MCF 10A (cell line): ENCODE measurements around the gene ARHGAP19. TPM values are rescaled to one million over a fixed set of nuclear protein-coding genes. Genes with fewer than 3 reads are reported as not detected.

Source experiments
- BruUV-seq: library from RNA; stranded (reverse); fragments of 400-500 nt; replicated peaks from 2 replicates; lab custom pipeline; 2021; lab: Mats Ljungman, UMichigan
- CTCF ChIA-PET: fragments of 300-600 bp; sonication (Branson Sonifier 250); formaldehyde crosslinking; extraction: SDS; loops from one replicate; lab custom pipeline; 2021; ENCODE audit warnings: antibody characterized with exemption, inconsistent platforms; lab: Yijun Ruan, JAX
- POLR2A ChIA-PET: fragments of 300-600, 350-650 bp; sonication (Branson Sonifier 250); formaldehyde crosslinking; extraction: SDS; loops from one replicate; lab custom pipeline; 2020; ENCODE audit warnings: antibody characterized with exemption, inconsistent platforms; lab: Yijun Ruan, JAX
- DNase-seq: peaks from one replicate; pipeline ENCODE4 v3.0.0-alpha.2; 2018; ENCODE audit not compliant: unreplicated experiment
- H3K27ac Mint-ChIP-seq: one replicate; pipeline ENCODE4 v1.8.0; 2022; ENCODE audit warnings: mild to moderate bottlenecking, low read depth, mixed read lengths; ENCODE audit not compliant: unreplicated experiment
- H3K27me3 Mint-ChIP-seq: one replicate; pipeline ENCODE4 v1.8.0; 2022; ENCODE audit warnings: mixed read lengths; ENCODE audit not compliant: insufficient read depth, unreplicated experiment
- H3K36me3 Mint-ChIP-seq: one replicate; pipeline ENCODE4 v1.8.0; 2022; ENCODE audit warnings: mild to moderate bottlenecking, moderate library complexity, mixed read lengths; ENCODE audit not compliant: insufficient read depth, unreplicated experiment
- H3K4me1 Mint-ChIP-seq: one replicate; pipeline ENCODE4 v1.8.0; 2022; ENCODE audit warnings: mixed read lengths; ENCODE audit not compliant: insufficient read depth, unreplicated experiment
- H3K4me3 Mint-ChIP-seq: one replicate; pipeline ENCODE4 v1.8.0; 2022; ENCODE audit warnings: mild to moderate bottlenecking, moderate library complexity, mixed read lengths; ENCODE audit not compliant: unreplicated experiment
- H3K9me3 Mint-ChIP-seq: one replicate; pipeline ENCODE4 v1.8.0; 2022; ENCODE audit warnings: mixed read lengths; ENCODE audit not compliant: unreplicated experiment
- intact Hi-C: fragments of 100-400 bp; cut with micrococcal nuclease; formaldehyde crosslinking; loops from 2 replicates; pipeline ENCODE4 v1.14.1; 2022
- total RNA-seq: library from RNA; stranded (reverse); gene quantifications from 2 replicates; pipeline ENCODE4 v1.2.3, GENCODE V29; 2022
- TF ChIP-seq, protein P1 (sequence below): fragments of 200-600 bp; IDR thresholded peaks from one replicate; pipeline ENCODE4 v1.8.0; 2022; ENCODE audit warnings: antibody characterized with exemption, mild to moderate bottlenecking; ENCODE audit not compliant: unreplicated experiment

ARHGAP19 gene
- total RNA-seq, 1 experiment from 2014 or later = 11.7 TPM

DNA sequence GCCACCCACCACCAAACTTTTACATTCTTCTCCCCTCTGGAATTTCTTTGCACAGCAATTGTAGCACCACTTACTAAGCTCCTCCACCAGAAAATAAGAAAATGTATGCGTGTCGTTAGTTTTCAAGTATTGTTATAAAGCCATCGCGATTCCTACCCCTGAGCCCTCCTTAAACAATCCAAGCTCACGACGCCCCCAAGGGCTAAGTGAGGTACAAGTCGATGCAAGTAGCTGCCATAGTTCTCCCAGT lies 40.8 kb upstream of the ARHGAP19 start:
- Mint-ChIP-seq H3K27ac (peak overlapping the region; percentile 97), H3K4me1 (peaks cover 30% of the 10 kb centered on the region), H3K27me3 (no peaks in the 10 kb centered on the region), H3K4me3 (peak overlapping the region; percentile 93), H3K9me3 (no peaks in the 10 kb centered on the region), H3K36me3 (peaks cover 40% of the 10 kb centered on the region)
- peak; percentile 59 for DNase-seq
- ChIA-PET CTCF (interaction anchor here (0.5 to 6.8 kb wide), 22 partner anchors 8 to 369 kb away, joined by 3 to 55 read pairs (median 4); partner anchors contain the start of genes FRAT1 and RRP12), POLR2A (interaction anchor here (0.5 to 9.9 kb wide), 26 partner anchors 8 to 354 kb away, joined by 3 to 158 read pairs (median 4); partner anchors contain the start of genes ARHGAP19, AVPI1, FRAT1 and RRP12)
- intact Hi-C loops = loop anchor here (1.0 to 2.0 kb wide), 4 partner anchors 14 to 260 kb away; partner anchors contain the start of genes ARHGAP19 and FRAT1
- TF ChIP-seq, protein P1, sequence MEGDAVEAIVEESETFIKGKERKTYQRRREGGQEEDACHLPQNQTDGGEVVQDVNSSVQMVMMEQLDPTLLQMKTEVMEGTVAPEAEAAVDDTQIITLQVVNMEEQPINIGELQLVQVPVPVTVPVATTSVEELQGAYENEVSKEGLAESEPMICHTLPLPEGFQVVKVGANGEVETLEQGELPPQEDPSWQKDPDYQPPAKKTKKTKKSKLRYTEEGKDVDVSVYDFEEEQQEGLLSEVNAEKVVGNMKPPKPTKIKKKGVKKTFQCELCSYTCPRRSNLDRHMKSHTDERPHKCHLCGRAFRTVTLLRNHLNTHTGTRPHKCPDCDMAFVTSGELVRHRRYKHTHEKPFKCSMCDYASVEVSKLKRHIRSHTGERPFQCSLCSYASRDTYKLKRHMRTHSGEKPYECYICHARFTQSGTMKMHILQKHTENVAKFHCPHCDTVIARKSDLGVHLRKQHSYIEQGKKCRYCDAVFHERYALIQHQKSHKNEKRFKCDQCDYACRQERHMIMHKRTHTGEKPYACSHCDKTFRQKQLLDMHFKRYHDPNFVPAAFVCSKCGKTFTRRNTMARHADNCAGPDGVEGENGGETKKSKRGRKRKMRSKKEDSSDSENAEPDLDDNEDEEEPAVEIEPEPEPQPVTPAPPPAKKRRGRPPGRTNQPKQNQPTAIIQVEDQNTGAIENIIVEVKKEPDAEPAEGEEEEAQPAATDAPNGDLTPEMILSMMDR = no peak
- no TSS peak for BruUV-seq

DNA sequence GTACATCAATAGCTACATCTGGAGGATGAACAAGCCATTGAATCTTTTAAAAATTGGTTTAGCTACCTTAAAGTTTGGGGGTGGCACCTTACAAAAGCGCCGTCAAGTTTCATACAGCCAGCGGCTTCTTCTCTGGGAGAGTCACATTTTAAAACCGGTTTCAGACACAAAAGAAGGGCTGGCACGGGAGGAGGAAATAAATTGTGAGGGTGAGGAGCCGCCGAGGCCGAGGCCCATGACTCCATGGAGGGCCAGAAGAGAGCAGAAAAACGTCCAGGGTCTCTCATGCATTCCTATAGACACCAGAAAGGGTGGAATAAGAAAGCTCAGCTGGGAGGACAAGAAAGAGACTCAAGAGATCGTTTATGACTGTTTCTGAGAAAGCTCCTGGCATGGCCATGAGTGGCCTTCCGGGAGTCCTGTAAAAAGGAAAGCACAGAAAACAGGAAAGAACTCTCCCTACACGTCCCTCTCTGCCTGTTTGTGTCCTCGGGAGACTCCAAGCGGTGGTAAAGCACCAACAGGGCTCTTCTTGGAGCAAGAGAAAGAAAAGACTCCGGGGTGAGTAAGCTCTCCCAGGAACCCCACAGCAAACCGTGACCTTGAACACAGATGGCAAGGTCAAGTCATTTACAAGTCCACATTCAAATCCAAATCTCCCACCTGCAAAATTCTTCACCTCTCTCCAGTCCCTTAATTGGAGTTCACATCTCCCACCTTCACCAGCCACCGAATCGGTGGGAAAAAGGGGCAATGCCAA lies 40.3 kb upstream of the ARHGAP19 start:
- TF ChIP-seq, protein P1 = no peak
- BruUV-seq = TSS peak; percentile 49
- ChIA-PET CTCF (interaction anchor here (0.5 to 6.8 kb wide), 28 partner anchors 8 to 260 kb away, joined by 3 to 55 read pairs (median 4); partner anchors contain the start of genes FRAT1 and RRP12), POLR2A (interaction anchor here (0.5 to 9.9 kb wide), 26 partner anchors 7 to 397 kb away, joined by 3 to 158 read pairs (median 4); partner anchors contain the start of genes ARHGAP19, AVPI1, FRAT1 and RRP12)
- Mint-ChIP-seq H3K27ac (peak overlapping the region; percentile 97), H3K9me3 (no peaks in the 10 kb centered on the region), H3K36me3 (peaks cover 45% of the 10 kb centered on the region), H3K4me3 (peak overlapping the region; percentile 93), H3K27me3 (no peaks in the 10 kb centered on the region), H3K4me1 (peaks cover 30% of the 10 kb centered on the region)
- intact Hi-C loops = loop anchor here (1.0 to 2.0 kb wide), 4 partner anchors 14 to 260 kb away; partner anchors contain the start of genes ARHGAP19 and FRAT1
- peak; percentile 82 for DNase-seq

GRCh38 chr10:97331153-97331703 lies 38.8 kb upstream of the ARHGAP19 start:
- no TSS peak for BruUV-seq
- ChIA-PET POLR2A (interaction anchor here (0.6 to 9.9 kb wide), 8 partner anchors 12 to 267 kb away, joined by 3 to 158 read pairs (median 6); partner anchors contain the start of genes FRAT1 and RRP12), CTCF (interaction anchor here (0.5 to 6.8 kb wide), 15 partner anchors 10 to 294 kb away, joined by 3 to 55 read pairs (median 3); partner anchors contain the start of gene FRAT1)
- TF ChIP-seq, protein P1 = no peak
- H3K27me3 Mint-ChIP-seq = no peaks in the 10 kb centered on the region
- peaks cover 51% of the 10 kb centered on the region for H3K36me3 Mint-ChIP-seq
- peak overlapping the region; percentile 97 for H3K27ac Mint-ChIP-seq
- peak overlapping the region; percentile 93 for H3K4me3 Mint-ChIP-seq
- intact Hi-C loops = no loop called here
- H3K9me3 Mint-ChIP-seq = no peaks in the 10 kb centered on the region
- no peak for DNase-seq
- H3K4me1 Mint-ChIP-seq = peaks cover 16% of the 10 kb centered on the region

GRCh38 chr10:97329766-97330165 lies 37.3 kb upstream of the ARHGAP19 start:
- peaks cover 12% of the 10 kb centered on the region for H3K4me1 Mint-ChIP-seq
- no peaks in the 10 kb centered on the region for H3K9me3 Mint-ChIP-seq
- no peak overlapping the region for H3K27ac Mint-ChIP-seq
- intact Hi-C loops = no loop called here
- ChIA-PET POLR2A (interaction anchor here (1.1 to 9.9 kb wide), 3 partner anchors 11 to 70 kb away, joined by 5 to 158 read pairs (median 87); partner anchors contain the start of gene FRAT1), CTCF (interaction anchor here (1.2 to 6.8 kb wide), 4 partner anchors 10 to 257 kb away, joined by 3 to 55 read pairs (median 4); partner anchors contain the start of gene FRAT1)
- H3K27me3 Mint-ChIP-seq = no peaks in the 10 kb centered on the region
- no peak overlapping the region for H3K4me3 Mint-ChIP-seq
- H3K36me3 Mint-ChIP-seq = peaks cover 51% of the 10 kb centered on the region
- no TSS peak for BruUV-seq
- TF ChIP-seq, protein P1 = no peak
- DNase-seq = no peak
